ENCODE measurements around the gene C16orf95.

The C16orf95 gene

GRCh38 chr16:87311387-87311786, 5.8 kb downstream of the C16orf95 start:
- DNase-seq = no peak

DNA sequence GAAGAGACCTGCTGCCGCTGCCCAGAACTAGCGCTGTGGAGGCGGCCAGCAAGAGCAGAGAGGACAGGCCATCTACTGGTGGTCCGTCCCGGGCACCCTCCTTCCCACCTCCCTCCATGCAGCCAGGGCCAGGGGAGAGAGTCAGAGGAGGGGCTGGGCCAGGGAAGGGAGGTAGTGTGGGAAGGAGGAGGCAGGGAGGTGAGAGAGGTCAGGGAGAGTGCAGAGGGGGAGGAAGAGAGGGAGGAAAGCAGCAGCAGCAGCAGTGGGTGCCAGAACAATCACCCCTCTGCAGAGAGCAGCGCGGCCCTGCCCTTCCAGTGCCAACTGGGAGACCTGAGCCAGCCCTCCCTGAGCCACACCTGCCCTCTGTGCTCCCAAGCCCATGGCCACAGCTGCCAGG, 6.6 kb downstream of the C16orf95 start:
- DNase-seq = no peak

GRCh38 chr16:87309620-87310525, 7.3 kb downstream of the C16orf95 start:
- no peak for DNase-seq

- no peak for DNase-seq
Measured at GRCh38 chr16:87308826-87309225, 8.4 kb downstream of the C16orf95 start.

DNA sequence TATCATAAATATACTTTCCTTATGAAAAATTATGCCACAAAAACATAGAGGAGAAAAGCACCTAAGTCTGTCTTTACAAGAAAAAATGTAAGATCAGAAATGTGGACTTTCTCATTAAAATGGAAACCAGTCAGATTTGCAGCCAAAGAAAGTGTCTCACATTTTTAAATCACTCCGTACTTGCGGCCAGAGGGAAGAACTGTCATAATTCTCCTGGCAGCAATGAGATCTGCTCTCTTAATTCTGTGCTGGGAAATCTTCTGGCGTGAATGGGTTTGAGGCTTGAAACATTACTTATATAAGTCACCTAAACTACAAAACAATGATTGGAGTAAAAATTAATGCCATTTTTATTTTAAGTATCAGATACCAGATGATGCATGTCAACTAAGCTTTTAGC, 10.7 kb downstream of the C16orf95 start:
- DNase-seq = no peak

DNA sequence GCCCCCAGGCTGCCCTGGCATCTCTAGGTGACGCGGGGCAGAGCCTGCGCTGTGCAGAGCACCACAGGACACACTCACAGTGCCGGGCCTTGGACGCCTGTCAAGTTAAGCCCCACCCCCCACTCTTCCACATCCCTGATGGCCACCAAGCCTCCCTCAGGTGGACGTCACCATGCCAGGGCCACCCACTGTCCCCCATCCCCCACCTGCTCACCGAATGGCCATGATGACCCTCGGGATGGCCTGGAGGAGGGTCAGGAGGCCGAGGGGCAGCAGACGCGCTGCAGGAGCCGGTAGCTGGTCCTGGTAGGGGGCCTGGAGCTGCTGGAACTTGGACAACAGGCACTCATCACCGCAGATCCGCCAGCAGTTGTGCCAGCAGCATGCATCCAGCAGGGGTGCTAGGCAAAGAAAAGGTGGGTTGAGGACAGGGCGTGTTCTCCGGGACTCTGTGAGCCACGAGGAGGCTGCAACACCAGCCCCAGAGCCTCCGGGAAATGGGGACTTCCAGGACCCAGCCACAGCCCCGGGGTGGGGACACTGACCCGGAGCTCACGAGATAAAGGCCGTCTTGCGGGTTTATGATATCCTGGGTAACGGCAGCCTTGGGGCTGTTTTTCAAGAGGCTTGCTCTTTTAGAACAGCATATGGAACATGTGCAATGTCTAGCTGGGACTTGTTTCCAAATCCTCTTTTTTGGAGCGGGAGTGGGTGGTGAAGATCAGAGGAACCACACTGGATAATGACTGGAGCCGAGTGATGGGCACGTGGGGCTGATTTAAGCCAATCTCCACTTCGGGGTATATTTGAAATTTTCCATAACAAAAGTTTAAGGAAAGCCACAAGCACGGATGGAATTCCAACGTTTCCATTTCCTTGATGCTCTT, 11.4 kb downstream of the C16orf95 start:
- no peak for DNase-seq

- no peak for DNase-seq
Measured at GRCh38 chr16:87304951-87305350, 12.2 kb downstream of the C16orf95 start.

DNA sequence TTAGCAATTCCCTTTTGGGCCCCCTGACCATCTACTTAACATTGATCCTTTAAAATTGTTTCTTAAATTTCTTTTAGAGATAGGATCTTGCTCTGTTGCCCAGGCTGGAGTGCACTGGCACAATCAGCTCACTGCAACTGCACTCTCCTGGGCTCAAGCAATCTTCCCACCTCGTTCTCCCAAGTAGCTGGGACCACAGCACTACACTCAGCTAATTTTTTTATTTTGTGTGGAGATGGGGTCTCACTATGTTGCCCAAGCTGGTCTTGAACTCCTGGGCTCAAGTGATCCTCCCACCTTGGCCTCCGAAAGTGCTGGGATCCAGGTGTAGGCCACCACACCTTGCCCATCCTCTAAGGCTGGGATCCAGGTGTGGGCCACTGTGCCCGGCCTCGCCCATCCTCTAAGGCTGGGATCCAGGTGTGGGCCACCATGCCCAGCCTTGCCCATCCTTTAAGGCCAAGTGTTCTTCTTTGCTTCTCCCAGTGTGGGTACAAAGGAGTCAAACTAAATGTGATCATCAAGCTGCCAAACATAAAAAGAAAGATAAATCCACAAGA, 13.2 kb downstream of the C16orf95 start:
- no peak for DNase-seq

DNA sequence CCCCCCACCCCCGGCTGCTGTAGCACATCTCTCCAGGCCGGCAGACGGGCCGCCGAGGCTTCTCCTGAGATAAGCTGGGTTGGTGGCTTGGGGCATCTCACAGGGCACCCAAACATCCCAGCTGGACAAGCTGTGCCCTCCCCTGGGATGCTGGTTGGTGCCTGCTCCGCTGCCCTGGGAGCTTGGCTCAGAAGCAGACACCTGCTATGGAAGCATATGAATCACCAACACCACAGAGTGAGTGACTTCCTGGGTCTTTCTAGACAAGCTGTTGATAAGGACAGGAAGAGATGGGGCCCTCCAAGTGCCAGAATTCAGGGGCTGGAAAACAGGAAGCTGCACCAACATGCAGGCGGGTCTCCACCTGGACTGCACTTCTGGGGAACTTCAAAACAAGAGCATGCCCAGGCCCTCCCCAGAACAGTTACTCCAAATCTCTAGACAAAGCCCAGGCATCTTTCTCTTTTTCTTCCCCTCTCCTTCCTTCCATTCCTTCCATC, 13.7 kb downstream of the C16orf95 start:
- DNase-seq = no peak

DNA sequence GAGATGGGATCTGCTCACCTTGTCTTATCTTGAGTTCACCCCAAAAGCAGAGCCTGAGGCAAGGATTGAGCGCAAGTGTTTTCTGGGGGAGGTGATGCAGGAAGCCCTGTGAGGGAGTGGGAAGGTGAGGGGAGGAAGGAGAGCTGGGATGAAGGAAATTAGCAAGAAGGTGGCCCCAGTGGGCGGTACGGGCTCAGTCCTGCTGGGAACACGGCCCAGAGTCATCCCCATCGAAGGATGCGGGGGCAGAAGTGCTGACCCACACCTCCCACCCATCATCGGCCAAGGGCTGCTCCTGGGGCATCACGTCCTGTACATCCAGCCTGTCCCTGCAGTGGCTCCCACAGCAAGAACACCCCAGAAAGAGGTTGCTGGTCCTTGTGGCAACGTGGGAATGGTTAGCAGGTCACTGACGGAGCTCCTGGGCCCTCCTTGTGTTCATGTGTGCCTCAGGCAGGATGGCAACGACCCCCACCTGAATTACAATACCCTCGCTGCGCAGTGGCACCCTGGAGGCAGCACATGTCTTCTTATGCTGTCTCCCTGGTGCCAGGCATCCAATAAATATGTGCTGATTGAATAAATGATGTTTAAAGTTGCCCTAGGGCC, 18.2 kb downstream of the C16orf95 start:
- DNase-seq = no peak

DNA sequence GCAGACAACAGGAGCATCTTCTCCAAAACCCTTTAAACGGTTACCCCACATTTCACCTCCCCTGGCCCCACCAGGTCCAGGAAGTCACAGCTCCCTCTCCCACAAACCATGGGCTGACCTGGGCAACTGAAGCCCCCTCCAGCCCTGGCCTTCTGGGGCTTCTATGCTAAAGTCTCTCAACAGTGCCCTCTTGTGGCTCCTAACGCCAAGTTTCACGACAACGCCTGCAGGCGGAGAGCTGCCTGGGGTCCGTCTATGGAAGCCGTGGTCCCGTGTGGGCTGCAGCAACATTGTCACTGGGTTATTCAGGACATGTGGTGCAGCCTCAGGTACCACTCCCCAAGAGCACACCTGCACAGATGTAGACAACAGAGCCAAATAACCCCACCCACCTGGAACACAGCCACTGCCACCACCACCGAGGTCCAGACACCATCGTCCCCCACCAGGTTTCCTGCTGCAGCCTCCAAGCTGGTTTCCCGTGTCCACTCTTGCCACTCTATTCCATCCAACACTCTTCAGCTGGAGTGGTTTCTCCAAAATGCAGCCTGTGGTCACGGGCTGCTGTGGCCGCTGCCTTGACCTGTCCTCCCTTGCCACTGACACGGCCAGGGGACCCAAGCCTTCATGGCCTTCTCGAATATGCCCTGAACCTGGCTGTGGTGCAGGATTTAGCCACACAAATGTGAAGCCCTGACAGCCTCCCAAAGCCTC, 19.1 kb downstream of the C16orf95 start:
- no peak for DNase-seq

GRCh38 chr16:87297407-87297806, 19.8 kb downstream of the C16orf95 start:
- DNase-seq = no peak

DNA sequence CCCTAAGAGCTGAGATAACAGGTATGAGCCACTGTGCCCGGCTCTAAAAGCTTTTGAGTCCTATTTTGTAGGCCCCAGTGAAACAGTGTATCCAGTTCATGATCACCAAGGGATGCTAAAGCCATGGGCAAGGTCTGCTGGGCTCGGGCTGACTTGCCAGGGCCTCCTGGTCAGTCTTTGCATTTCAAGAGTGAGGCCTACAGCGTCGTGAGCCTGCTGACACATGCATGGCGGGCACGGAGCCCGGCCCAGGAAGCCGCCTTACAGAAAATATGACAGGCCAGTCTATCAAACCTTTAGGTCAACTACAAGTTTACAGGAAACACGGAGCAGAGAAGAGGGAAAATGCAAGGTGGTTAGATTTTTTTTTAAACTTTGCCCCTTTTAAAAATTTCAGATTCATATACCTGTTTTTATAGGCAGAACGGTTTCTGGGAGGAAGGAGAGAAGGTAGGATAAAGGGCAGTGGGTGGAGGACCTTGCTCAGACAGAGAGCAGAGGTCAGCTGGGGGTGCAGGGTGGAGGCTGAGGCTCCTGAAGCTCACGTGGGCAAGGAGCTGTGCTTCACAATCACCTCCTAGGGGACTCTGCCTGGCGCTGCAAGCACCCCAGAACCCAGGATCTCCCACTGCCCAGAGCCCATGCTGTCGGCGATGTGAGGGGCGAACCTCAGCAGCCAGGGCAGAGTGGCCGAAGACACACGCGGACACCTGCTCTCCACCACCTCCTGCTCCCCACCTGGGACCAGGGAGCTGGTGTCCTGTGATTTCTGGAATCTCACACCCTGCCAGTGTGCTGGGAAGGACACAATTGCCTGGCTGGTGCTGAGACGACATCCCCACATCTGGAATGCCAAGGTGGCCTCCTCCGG, 21.3 kb downstream of the C16orf95 start:
- DNase-seq = no peak

DNA sequence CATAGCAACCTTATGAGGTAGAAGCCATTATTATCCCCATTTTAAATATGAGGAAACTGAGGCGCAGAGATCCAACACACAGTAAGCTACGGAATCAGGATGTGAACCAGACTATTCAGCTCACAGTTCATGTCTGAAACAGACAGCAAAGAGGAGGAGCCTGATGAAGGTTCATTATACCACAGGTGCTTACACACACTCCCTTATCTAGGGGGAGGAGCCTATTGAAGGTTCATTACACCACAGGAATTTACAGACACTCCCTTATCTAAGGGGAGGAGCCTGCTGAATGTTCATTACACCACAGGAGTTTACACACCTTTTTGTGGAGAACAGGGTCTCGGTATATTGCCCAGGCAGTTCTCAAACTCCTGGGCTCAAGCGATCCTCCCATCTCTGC, 21.9 kb downstream of the C16orf95 start:
- DNase-seq = no peak

DNA sequence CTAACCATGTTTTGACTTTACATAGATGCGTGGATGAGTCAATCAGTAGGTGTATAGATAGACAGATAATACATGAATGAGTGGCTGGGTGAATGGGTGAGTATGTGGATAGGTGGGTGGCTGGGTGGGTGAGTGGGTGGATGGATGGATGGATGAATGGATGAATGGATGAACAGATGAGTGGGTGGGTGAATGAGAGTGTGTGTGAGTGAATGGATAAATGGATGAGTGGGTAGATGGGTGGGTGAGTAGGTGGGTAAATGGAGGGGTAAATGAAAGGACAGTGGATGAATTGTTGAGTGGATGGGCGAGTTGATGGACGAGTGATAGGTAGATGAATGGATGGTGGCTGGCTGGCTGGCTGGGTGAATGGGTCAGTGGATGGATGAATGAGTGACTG, 23.2 kb downstream of the C16orf95 start:
- no peak for DNase-seq

GRCh38 chr16:87291944-87292343, 25.2 kb downstream of the C16orf95 start:
- no peak for DNase-seq

DNA sequence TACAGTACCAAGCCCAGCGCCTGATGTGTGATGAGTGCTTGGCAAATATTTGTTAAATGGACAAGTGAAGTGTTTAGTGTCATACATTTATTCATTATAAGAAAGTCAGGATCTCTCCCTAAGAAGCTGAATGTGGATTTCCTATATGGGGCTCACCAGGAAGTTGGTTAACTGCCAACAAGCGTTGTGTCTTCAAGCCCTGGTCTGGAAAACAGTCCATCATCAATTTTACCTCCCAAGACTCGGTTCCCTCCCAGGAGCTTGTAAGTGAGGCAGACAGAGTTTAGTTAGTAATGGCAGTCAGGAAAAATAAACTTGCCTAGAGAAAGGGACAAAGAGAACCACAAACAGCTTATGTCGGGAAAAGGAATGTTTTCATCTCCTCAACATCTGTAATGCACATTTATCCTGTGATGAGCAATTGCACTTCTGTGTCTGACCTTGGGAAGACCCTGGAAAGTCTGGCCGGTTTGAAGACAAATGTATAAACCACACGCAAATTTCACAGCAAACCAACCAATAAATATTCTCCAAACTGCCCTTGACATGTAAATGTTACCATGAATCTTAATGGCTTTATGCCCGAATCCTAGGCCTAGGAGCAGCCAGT, 28.3 kb downstream of the C16orf95 start:
- no peak for DNase-seq

GRCh38 chr16:87286839-87287626, 30.2 kb downstream of the C16orf95 start:
- DNase-seq = no peak

DNA sequence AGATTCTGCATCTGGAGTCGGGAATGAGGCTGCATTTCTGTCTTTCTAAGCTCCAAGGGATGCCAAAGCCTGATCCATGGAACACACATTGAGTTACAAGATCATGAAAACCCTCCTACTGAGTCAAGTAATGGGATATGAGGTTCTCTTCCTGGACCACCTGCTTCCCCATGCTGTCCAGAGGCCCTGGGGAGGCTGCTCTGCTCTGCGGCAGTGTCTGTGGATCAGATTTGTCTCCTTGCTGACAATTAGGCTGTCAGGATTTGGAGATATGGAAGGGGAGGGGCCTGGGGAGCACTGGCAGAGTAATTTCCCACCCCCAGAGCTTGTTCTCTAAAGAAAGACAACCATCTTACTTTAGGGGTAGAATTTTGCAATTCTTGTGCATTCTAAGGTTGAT, 33.0 kb downstream of the C16orf95 start:
- no peak for DNase-seq

- DNase-seq = no peak
Measured at GRCh38 chr16:87279094-87279658, 38.0 kb downstream of the C16orf95 start.
